Endodermal cell (in vitro differentiated cells): ENCODE data around the gene FAM131A. TPM values are rescaled to one million over a fixed set of nuclear protein-coding genes. Genes with fewer than 3 reads are reported as not detected.

Experiments
- DNase-seq: peaks from one replicate; pipeline ENCODE4 v3.0.0-alpha.2; 2017
- H3K27ac ChIP-seq: 2 replicates; pipeline ENCODE4 v1.5.1; 2013; ENCODE audit warnings: mild to moderate bottlenecking, low read depth, low read length, moderate library complexity
- H3K27me3 ChIP-seq: 2 replicates; pipeline ENCODE4 v1.6.1; 2013; ENCODE audit warnings: mild to moderate bottlenecking, low read length, moderate library complexity; ENCODE audit not compliant: insufficient read depth, control insufficient read depth, poor library complexity, severe bottlenecking
- H3K36me3 ChIP-seq: 2 replicates; pipeline ENCODE4 v1.7.0; 2013; ENCODE audit warnings: mild to moderate bottlenecking, low read length, moderate library complexity; ENCODE audit not compliant: control insufficient read depth, insufficient read depth
- H3K4me1 ChIP-seq: one replicate; pipeline ENCODE4 v1.7.0; 2013; ENCODE audit warnings: low read length; ENCODE audit not compliant: control insufficient read depth, insufficient read depth
- H3K4me3 ChIP-seq: 2 replicates; pipeline ENCODE4 v1.5.1; 2013; ENCODE audit warnings: mild to moderate bottlenecking, low read length, moderate library complexity
- H3K9ac ChIP-seq: 2 replicates; pipeline ENCODE4 v1.6.1; 2013; ENCODE audit warnings: mild to moderate bottlenecking, low read length, moderate library complexity; ENCODE audit not compliant: poor library complexity, severe bottlenecking; ENCODE audit errors: extremely low read depth
- H3K9me3 ChIP-seq: 2 replicates; pipeline ENCODE4 v1.6.1; 2013; ENCODE audit warnings: mild to moderate bottlenecking, low read length, moderate library complexity; ENCODE audit not compliant: control insufficient read depth
- H3K27ac Mint-ChIP-seq: 2 replicates; pipeline ENCODE4 v1.8.0; 2020; ENCODE audit warnings: mixed read lengths
- H3K27me3 Mint-ChIP-seq: 2 replicates; pipeline ENCODE4 v1.8.0; 2021; ENCODE audit warnings: mild to moderate bottlenecking, mixed read lengths; ENCODE audit not compliant: insufficient read depth
- H3K36me3 Mint-ChIP-seq: 2 replicates; pipeline ENCODE4 v1.8.0; 2020; ENCODE audit warnings: low read depth, mixed read lengths
- H3K4me1 Mint-ChIP-seq: 2 replicates; pipeline ENCODE4 v1.8.0; 2020; ENCODE audit warnings: mixed read lengths
- H3K4me3 Mint-ChIP-seq: 2 replicates; pipeline ENCODE4 v1.8.0; 2020; ENCODE audit warnings: mild to moderate bottlenecking, moderate library complexity, mixed read lengths
- H3K9me3 Mint-ChIP-seq: 2 replicates; pipeline ENCODE4 v1.8.0; 2020; ENCODE audit warnings: mild to moderate bottlenecking, mixed read lengths
- WGBS, 2 experiments: methylation state at CpG; one replicate each; pipeline versions ENCODE4 v1.1.5 to v1.1.7; 2013; ENCODE audit warnings: missing lambda C conversion rate in 2 of 2, mixed read lengths in 1 of 2; ENCODE audit not compliant: insufficient coverage in 1 of 2, insufficient read length in 1 of 2; 5-methylcytosine and 5-hydroxymethylcytosine counted together
- total RNA-seq, 2 donors: library from RNA; stranded (reverse); fragmentation: NEBNext Ultra II Directional in 1 of 2; extraction: Animal tissue kit (Norgen Biotek cat#: 25700) in 1 of 2; gene quantifications; 2 replicates in 1 of 2; 3 replicates in 1 of 2; pipeline ENCODE4 v1.2.1, GENCODE V29; 2021
- TF ChIP-seq, protein P1 (sequence below): fragments of 200-600 bp; sonication (generic); conservative IDR thresholded peaks from 2 replicates; pipeline ENCODE4 v1.5.0; 2021; ENCODE audit warnings: antibody characterized with exemption, mild to moderate bottlenecking

The FAM131A gene
- total RNA-seq, 2 donors from 2014 or later = 18.3 to 24.1 TPM

DNA sequence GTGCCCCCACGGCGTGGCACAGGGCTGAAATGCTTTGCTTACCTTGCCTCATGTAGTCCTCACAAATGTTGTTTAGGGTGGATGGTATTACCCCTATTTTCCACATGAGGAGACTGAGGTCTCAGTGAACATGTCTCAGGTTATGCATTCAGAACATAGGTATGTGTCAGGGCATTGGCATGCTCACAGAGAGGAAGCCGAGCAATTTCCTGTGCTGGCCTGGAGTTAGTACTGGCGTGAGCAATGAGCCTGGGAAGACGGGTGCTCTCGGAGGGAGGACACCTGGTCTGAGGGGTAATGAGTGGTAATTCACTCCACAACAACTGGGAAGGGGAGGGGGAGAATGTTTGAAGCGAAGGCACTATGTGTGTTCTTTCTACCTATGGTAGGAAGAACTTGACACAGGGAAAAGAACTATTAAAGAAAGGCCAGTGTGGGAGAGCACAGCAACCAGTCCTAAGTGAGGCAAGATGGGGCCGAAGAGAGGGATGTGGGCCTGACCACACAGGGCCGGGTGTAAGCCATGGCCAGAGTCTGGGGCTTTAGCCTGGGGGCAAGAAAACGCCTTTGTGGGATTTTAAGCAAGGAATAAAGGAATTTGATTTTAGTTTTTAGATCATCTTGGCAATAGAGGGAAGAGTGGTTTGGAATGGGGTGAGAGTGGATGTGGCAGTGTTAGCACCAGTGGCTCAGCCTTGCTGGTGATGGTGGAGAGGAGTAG, 4.9 kb upstream of the FAM131A start:
- Histone ChIP-seq H3K9me3 (no peaks in the 10 kb centered on the region), H3K4me3 (no peak overlapping the region), H3K4me1 (no peaks in the 10 kb centered on the region), H3K36me3 (peaks cover 77% of the 10 kb centered on the region), H3K27me3 (no peaks in the 10 kb centered on the region), H3K27ac (peak overlapping the region; percentile 8), H3K9ac (no peak overlapping the region)
- TF ChIP-seq, protein P1, sequence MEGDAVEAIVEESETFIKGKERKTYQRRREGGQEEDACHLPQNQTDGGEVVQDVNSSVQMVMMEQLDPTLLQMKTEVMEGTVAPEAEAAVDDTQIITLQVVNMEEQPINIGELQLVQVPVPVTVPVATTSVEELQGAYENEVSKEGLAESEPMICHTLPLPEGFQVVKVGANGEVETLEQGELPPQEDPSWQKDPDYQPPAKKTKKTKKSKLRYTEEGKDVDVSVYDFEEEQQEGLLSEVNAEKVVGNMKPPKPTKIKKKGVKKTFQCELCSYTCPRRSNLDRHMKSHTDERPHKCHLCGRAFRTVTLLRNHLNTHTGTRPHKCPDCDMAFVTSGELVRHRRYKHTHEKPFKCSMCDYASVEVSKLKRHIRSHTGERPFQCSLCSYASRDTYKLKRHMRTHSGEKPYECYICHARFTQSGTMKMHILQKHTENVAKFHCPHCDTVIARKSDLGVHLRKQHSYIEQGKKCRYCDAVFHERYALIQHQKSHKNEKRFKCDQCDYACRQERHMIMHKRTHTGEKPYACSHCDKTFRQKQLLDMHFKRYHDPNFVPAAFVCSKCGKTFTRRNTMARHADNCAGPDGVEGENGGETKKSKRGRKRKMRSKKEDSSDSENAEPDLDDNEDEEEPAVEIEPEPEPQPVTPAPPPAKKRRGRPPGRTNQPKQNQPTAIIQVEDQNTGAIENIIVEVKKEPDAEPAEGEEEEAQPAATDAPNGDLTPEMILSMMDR = no peak
- Mint-ChIP-seq H3K4me1 (peaks cover 9% of the 10 kb centered on the region), H3K27me3 (no peaks in the 10 kb centered on the region), H3K9me3 (no peaks in the 10 kb centered on the region), H3K27ac (peak overlapping the region; percentile 83), H3K36me3 (peaks cover 71% of the 10 kb centered on the region), H3K4me3 (no peak overlapping the region)
- 93 to 100% methylated on average over 7 to 10 of the region's 10 CpGs for WGBS, 2 experiments
- DNase-seq = no peak

DNA sequence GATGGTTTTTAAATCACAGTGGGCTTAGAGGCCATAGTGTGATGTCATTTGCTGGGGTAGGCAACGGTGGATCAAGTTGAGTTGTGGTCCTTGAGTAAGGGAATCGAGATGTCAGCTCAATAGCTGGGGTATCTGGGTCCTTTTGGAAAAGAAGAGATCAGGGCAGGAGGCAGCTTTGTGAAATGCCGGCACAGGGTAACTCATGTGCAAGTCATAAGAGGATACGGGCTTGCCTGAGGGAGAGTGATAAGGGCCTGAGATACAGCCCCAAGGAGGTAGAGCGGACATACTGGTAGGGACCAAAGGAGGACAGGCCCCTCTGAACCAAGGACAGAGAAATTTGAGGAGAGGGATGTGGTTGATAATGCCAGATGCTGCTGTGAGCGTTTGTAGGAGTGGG, 4.2 kb upstream of the FAM131A start:
- H3K9me3 Mint-ChIP-seq = no peaks in the 10 kb centered on the region
- peaks cover 70% of the 10 kb centered on the region for H3K36me3 ChIP-seq
- H3K9me3 ChIP-seq = no peaks in the 10 kb centered on the region
- no peaks in the 10 kb centered on the region for H3K4me1 ChIP-seq
- no peaks in the 10 kb centered on the region for H3K27me3 ChIP-seq
- no peak overlapping the region for H3K4me3 Mint-ChIP-seq
- peaks cover 3% of the 10 kb centered on the region for H3K27me3 Mint-ChIP-seq
- H3K36me3 Mint-ChIP-seq = peaks cover 64% of the 10 kb centered on the region
- no peak for DNase-seq
- TF ChIP-seq, protein P1 = no peak
- 94 to 96% methylated on average over 6 of the region's 6 CpGs for whole genome bisulfite sequencing, 2 experiments
- no peak overlapping the region for H3K9ac ChIP-seq
- peak overlapping the region; percentile 5 for H3K27ac ChIP-seq
- H3K4me3 ChIP-seq = no peak overlapping the region
- H3K4me1 Mint-ChIP-seq = peaks cover 9% of the 10 kb centered on the region
- peak overlapping the region; percentile 83 for H3K27ac Mint-ChIP-seq

DNA sequence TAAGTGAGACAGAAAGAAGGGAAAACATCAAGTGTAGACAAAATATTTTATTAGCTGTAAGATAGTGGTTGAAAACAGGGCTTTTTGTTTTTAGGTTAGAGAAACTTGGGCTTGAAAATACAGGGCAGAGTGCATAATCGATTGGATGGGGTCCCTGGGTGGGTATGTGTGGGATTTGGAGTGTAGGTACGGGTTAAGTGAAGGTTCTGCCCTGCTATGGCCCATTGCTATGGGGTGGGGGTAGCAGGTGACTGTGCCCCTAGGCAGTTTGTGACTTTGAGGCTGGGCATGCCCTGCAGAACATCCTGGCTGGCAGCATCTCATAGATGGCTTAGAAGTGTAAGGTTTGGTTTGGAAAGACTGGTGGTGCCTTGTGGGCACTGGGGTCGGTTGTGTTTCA, 3.7 kb upstream of the FAM131A start:
- H3K36me3 Mint-ChIP-seq = peaks cover 59% of the 10 kb centered on the region
- peaks cover 65% of the 10 kb centered on the region for H3K36me3 ChIP-seq
- H3K9ac ChIP-seq = no peak overlapping the region
- peaks cover 4% of the 10 kb centered on the region for H3K27me3 Mint-ChIP-seq
- H3K4me1 ChIP-seq = no peaks in the 10 kb centered on the region
- WGBS, 2 experiments = 83 to 93% methylated on average over 2 to 3 of the region's 3 CpGs
- H3K4me1 Mint-ChIP-seq = peaks cover 9% of the 10 kb centered on the region
- H3K27me3 ChIP-seq = no peaks in the 10 kb centered on the region
- no peak overlapping the region for H3K4me3 Mint-ChIP-seq
- no peak for DNase-seq
- H3K4me3 ChIP-seq = no peak overlapping the region
- TF ChIP-seq, protein P1 = no peak
- no peaks in the 10 kb centered on the region for H3K9me3 ChIP-seq
- no peaks in the 10 kb centered on the region for H3K9me3 Mint-ChIP-seq
- no peak overlapping the region for H3K27ac ChIP-seq
- H3K27ac Mint-ChIP-seq = peak overlapping the region; percentile 83
